Measurements from ENCODE around the gene FPR3. TPM values are rescaled to one million over a fixed set of nuclear protein-coding genes. Genes with fewer than 3 reads are reported as not detected.

FPR3 gene
- total and polyA plus RNA-seq, 2 donors (not counting 3 experiments of a cell fraction or from before 2014, with no cell fraction given): not detected

DNA sequence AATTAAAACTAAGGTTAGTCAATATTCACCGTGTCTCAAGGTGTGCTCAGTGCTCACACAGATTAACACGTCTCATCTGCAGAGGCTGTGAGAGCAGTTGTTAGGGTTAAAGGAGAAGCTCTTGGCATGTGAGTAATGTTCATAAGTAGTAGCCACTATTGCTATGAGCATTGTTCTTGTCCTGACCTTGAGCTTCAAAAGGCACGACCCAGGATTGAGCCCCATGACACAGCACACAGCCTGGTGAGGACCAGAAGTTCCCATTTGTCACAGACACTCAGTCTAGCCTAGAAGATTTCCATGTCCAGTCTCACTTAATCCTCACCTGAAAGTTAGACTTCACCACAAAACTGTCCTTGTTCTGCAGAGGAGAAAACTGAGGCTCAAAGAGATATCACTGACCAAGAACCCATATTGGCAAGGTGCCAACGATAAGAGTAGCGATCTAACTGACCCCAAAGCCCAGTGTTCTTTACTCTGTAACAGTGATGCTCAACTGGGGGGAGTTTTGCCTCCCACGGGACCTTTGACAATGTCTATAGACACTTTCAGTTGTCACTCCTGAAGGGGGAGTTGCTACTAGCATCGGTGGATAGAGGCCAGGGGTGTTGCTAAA, 26.0 kb downstream of the FPR3 start:
- no TSS peak for BruUV-seq (replicated peaks)
- ChIA-PET CTCF (no interaction called here), POLR2A (no interaction called here)
- DNase-seq (ENCODE audit: low read depth, low spot score) (no peak), FAIRE-seq (no peak)
- intact Hi-C loops (cut with micrococcal nuclease) (no loop called here), dilution Hi-C loops (cut with MboI; ENCODE audit: extremely low pct_ligation_motif_present, low sequenced_read_pairs) (no loop called here)
- Histone ChIP-seq H4K20me1 (replicated peaks; ENCODE audit: control insufficient read depth, extremely low read depth, insufficient read depth, low read length) (no peaks in the 10 kb centered on the region), H3K9me1 (replicated peaks; ENCODE audit: control insufficient read depth, extremely low read depth, insufficient read depth, low read length) (no peaks in the 10 kb centered on the region), H3K36me3 (ENCODE audit: control insufficient read depth in 2 of 2, extremely low read depth in 1 of 2, insufficient read depth in 2 of 2, low read length in 2 of 2) (no peaks in the 10 kb centered on the region), H3K9ac (replicated peaks; ENCODE audit: extremely low read depth, insufficient read depth, low read length) (no peak overlapping the region), H3K4me2 (ENCODE audit: insufficient read depth, low read length) (no peak overlapping the region), H2AFZ (ENCODE audit: low read depth, low read length) (no peak overlapping the region), H3K27ac (ENCODE audit: insufficient read depth, low read depth, low read length) (no peak overlapping the region), H3K4me1 (ENCODE audit: control insufficient read depth, extremely low read depth, insufficient read depth, low read length) (no peaks in the 10 kb centered on the region), H3K79me2 (ENCODE audit: control insufficient read depth, insufficient read depth, low read length) (no peaks in the 10 kb centered on the region), H3K27me3 (ENCODE audit: control insufficient read depth in 2 of 2, insufficient read depth in 2 of 2, low read length in 2 of 2) (no peaks in the 10 kb centered on the region), H3K4me3 (replicated peaks in 1 of 3; ENCODE audit: insufficient read depth in 1 of 3, low read depth in 1 of 3, low read length in 3 of 3) (no peak overlapping the region), H3K9me3 (replicated peaks; ENCODE audit: control insufficient read depth, insufficient read depth, low read length) (no peaks in the 10 kb centered on the region)
- no peak for TF ChIP-seq MYC (IDR thresholded peaks at IDR 0.05; ENCODE audit: low read depth, low read length)
- TF ChIP-seq, protein P1, sequence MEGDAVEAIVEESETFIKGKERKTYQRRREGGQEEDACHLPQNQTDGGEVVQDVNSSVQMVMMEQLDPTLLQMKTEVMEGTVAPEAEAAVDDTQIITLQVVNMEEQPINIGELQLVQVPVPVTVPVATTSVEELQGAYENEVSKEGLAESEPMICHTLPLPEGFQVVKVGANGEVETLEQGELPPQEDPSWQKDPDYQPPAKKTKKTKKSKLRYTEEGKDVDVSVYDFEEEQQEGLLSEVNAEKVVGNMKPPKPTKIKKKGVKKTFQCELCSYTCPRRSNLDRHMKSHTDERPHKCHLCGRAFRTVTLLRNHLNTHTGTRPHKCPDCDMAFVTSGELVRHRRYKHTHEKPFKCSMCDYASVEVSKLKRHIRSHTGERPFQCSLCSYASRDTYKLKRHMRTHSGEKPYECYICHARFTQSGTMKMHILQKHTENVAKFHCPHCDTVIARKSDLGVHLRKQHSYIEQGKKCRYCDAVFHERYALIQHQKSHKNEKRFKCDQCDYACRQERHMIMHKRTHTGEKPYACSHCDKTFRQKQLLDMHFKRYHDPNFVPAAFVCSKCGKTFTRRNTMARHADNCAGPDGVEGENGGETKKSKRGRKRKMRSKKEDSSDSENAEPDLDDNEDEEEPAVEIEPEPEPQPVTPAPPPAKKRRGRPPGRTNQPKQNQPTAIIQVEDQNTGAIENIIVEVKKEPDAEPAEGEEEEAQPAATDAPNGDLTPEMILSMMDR (IDR thresholded peaks at IDR 0.05; ENCODE audit: extremely low read depth in 1 of 2, insufficient read depth in 1 of 2, low read depth in 1 of 2, low read length in 2 of 2): no peak
- TF ChIP-seq EZH2 (IDR thresholded peaks at IDR 0.05; ENCODE audit: borderline replicate concordance, low read depth, low read length, severe bottlenecking): no peak
- no peak for TF ChIP-seq GATA2 (IDR thresholded peaks at IDR 0.05; ENCODE audit: insufficient read depth, insufficient read length, low read depth, low read length)
- TF ChIP-seq FOS (IDR thresholded peaks at IDR 0.05; ENCODE audit: borderline replicate concordance, insufficient read depth, low read length): no peak
- no peak for TF ChIP-seq MAX (IDR thresholded peaks at IDR 0.05; ENCODE audit: insufficient read depth, insufficient read length)
- no peak for TF ChIP-seq POLR2A (IDR thresholded peaks at IDR 0.05; ENCODE audit: low read depth, low read length)
- TF ChIP-seq JUN (IDR thresholded peaks at IDR 0.05; ENCODE audit: borderline replicate concordance, insufficient read depth, insufficient read length, low read depth): no peak
- no peak for TF ChIP-seq POLR2AphosphoS5 (IDR thresholded peaks at IDR 0.05; ENCODE audit: insufficient read depth, low read depth, low read length)

Data from endothelial cell of umbilical vein (primary cell).